Endothelial cell of umbilical vein (primary cell): ENCODE data around the gene KCNC4. TPM values are rescaled to one million over a fixed set of nuclear protein-coding genes. Genes with fewer than 3 reads are reported as not detected.

Experiments
- BruUV-seq: library from RNA; stranded (reverse); fragments of 400-500 nt; replicated peaks from 2 replicates; lab custom pipeline; 2021; lab: Mats Ljungman, UMichigan
- CTCF ChIA-PET: fragments of 300-600, 350-600 bp; sonication (Branson Sonifier 250); formaldehyde crosslinking; loops from one replicate; lab custom pipeline; 2021; ENCODE audit warnings: antibody characterized with exemption, inconsistent platforms; lab: Charles Lee
- POLR2A ChIA-PET: fragments of 300-600, 350-600 bp; sonication (Branson Sonifier 250); formaldehyde crosslinking; loops from one replicate; lab custom pipeline; 2021; ENCODE audit warnings: antibody characterized with exemption, inconsistent platforms; lab: Charles Lee
- DNase-seq: peaks from one replicate; pipeline ENCODE4 v3.0.0-alpha.2; 2011; ENCODE audit warnings: low read depth, low spot score
- FAIRE-seq: peaks from 2 replicates; lab custom pipeline; 2011; peaks lifted over from hg19 to GRCh38; lab: Jason Lieb, UNC
- H2AFZ ChIP-seq: 2 replicates; pipeline ENCODE4 v1.6.0; 2012; ENCODE audit warnings: low read depth, low read length, control low read depth, inconsistent platforms
- H3K27ac ChIP-seq: 2 replicates; pipeline ENCODE4 v1.5.1; 2011; ENCODE audit warnings: low read depth, mild to moderate bottlenecking, control low read depth, low read length, moderate library complexity; ENCODE audit not compliant: insufficient read depth
- H3K27me3 ChIP-seq, 2 experiments: 2 replicates each; pipeline versions ENCODE4 v1.6.0 to v1.6.1; 2011; ENCODE audit warnings: low read length in 2 of 2, mixed read lengths in 1 of 2; ENCODE audit not compliant: control insufficient read depth in 2 of 2, insufficient read depth in 2 of 2
- H3K36me3 ChIP-seq, 2 experiments: 2 replicates in 1 of 2; 3 replicates in 1 of 2; pipeline ENCODE4 v1.5.1; 2011; ENCODE audit warnings: low read length in 2 of 2, mild to moderate bottlenecking in 1 of 2, moderate library complexity in 1 of 2; ENCODE audit not compliant: control insufficient read depth in 2 of 2, insufficient read depth in 2 of 2; ENCODE audit errors: extremely low read depth in 1 of 2
- H3K4me1 ChIP-seq: 3 replicates; pipeline ENCODE4 v1.5.1; 2011; ENCODE audit warnings: mild to moderate bottlenecking, low read length; ENCODE audit not compliant: control insufficient read depth, insufficient read depth; ENCODE audit errors: extremely low read depth
- H3K4me2 ChIP-seq: 2 replicates; pipeline ENCODE4 v1.6.1; 2011; ENCODE audit warnings: low read length, control low read depth, mixed read lengths; ENCODE audit not compliant: insufficient read depth
- H3K4me3 ChIP-seq, 3 experiments: fragments of 200-600 bp in 1 of 3; sonication (generic), shearing (Covaris generic) in 1 of 3; replicated peaks in 1 of 3; 2 replicates each; pipeline ENCODE4 v1.5.1; 2011 to 2016; ENCODE audit warnings: control low read depth in 3 of 3, low read length in 3 of 3, mild to moderate bottlenecking in 2 of 3, inconsistent platforms in 1 of 3, low read depth in 1 of 3, moderate library complexity in 1 of 3; ENCODE audit not compliant: insufficient read depth in 1 of 3
- H3K79me2 ChIP-seq: 2 replicates; pipeline ENCODE4 v1.6.0; 2012; ENCODE audit warnings: low read length, inconsistent platforms; ENCODE audit not compliant: control insufficient read depth, insufficient read depth
- H3K9ac ChIP-seq: replicated peaks from 2 replicates; pipeline ENCODE3; 2011; ENCODE audit warnings: low read length, control low read depth; ENCODE audit not compliant: insufficient read depth; ENCODE audit errors: extremely low read depth
- H3K9me1 ChIP-seq: replicated peaks from 3 replicates; pipeline ENCODE4 v1.6.0; 2011; ENCODE audit warnings: mild to moderate bottlenecking, low read length; ENCODE audit not compliant: control insufficient read depth, insufficient read depth; ENCODE audit errors: extremely low read depth
- H3K9me3 ChIP-seq: replicated peaks from 2 replicates; pipeline ENCODE4 v1.5.1; 2012; ENCODE audit warnings: low read length, inconsistent platforms; ENCODE audit not compliant: control insufficient read depth, insufficient read depth
- H4K20me1 ChIP-seq: replicated peaks from 2 replicates; pipeline ENCODE3; 2011; ENCODE audit warnings: mild to moderate bottlenecking, low read length; ENCODE audit not compliant: control insufficient read depth, insufficient read depth; ENCODE audit errors: extremely low read depth
- EZH2 ChIP-seq: IDR thresholded peaks from 2 replicates; pipeline ENCODE4 v1.6.1; 2012; ENCODE audit warnings: borderline replicate concordance, low read depth, mild to moderate bottlenecking, moderate library complexity, low read length, inconsistent platforms; ENCODE audit not compliant: severe bottlenecking
- FOS ChIP-seq: IDR thresholded peaks from 2 replicates; pipeline ENCODE4 v1.6.1; 2011; ENCODE audit warnings: mild to moderate bottlenecking, low read length, moderate library complexity, borderline replicate concordance; ENCODE audit not compliant: insufficient read depth
- GATA2 ChIP-seq: IDR thresholded peaks from 2 replicates; pipeline ENCODE4 v1.7.0; 2011; ENCODE audit warnings: low read depth, mild to moderate bottlenecking, moderate library complexity, mixed read lengths, low read length; ENCODE audit not compliant: insufficient read length, insufficient read depth
- JUN ChIP-seq: IDR thresholded peaks from 2 replicates; pipeline ENCODE4 v1.6.1; 2011; ENCODE audit warnings: borderline replicate concordance, low read depth; ENCODE audit not compliant: insufficient read length, insufficient read depth
- MYC ChIP-seq: IDR thresholded peaks from one replicate; pipeline ENCODE4 v1.6.1; 2011; ENCODE audit warnings: mild to moderate bottlenecking, low read depth, low read length
- POLR2A ChIP-seq: IDR thresholded peaks from 2 replicates; pipeline ENCODE4 v1.6.1; 2012; ENCODE audit warnings: low read depth, mild to moderate bottlenecking, control low read depth, low read length
- POLR2AphosphoS5 ChIP-seq: IDR thresholded peaks from 2 replicates; pipeline ENCODE4 v1.6.1; 2012; ENCODE audit warnings: low read depth, mild to moderate bottlenecking, control low read depth, low read length, moderate library complexity; ENCODE audit not compliant: insufficient read depth
- dilution Hi-C: fragments of 300-500 bp; cut with MboI; formaldehyde crosslinking; loops from one replicate; pipeline ENCODE4 v1.15.0; 2019; ENCODE audit warnings: low sequenced_read_pairs; ENCODE audit not compliant: extremely low pct_ligation_motif_present
- intact Hi-C: fragments of 100-400 bp; cut with micrococcal nuclease; formaldehyde crosslinking; loops from one replicate; pipeline ENCODE4 v1.10.0; 2022
- polyA plus RNA-seq, 4 experiments: library from polyadenylated mRNA; depleted of rRNA in 3 of 4; stranded (reverse) in 3 of 4; unstranded in 1 of 4; fragments of >200 nt; gene quantifications; 2 replicates each; pipeline versions ENCODE4 v1.2.1 to v1.2.3, GENCODE V29; 2011 to 2012; ENCODE audit warnings: missing spikeins in 1 of 4
- total RNA-seq: library from RNA; stranded (reverse); gene quantifications from 2 replicates; pipeline ENCODE4 v1.2.3, GENCODE V29; 2021
- TF ChIP-seq, protein P1 (sequence below): IDR thresholded peaks from 2 replicates; pipeline ENCODE4 v1.6.1; 2011; ENCODE audit not compliant: insufficient read depth, insufficient read length
- TF ChIP-seq, protein P2 (sequence below), 2 donors: IDR thresholded peaks; 1 replicate in 1 of 2; 2 replicates in 1 of 2; pipeline ENCODE4 v1.5.1; 2011; ENCODE audit warnings: low read length in 2 of 2, mild to moderate bottlenecking in 2 of 2, moderate library complexity in 2 of 2, control low read depth in 1 of 2, inconsistent platforms in 1 of 2, low read depth in 1 of 2; ENCODE audit not compliant: insufficient read depth in 1 of 2; ENCODE audit errors: extremely low read depth in 1 of 2

KCNC4 gene
- total and polyA plus RNA-seq, 2 donors (not counting 3 experiments of a cell fraction or from before 2014, with no cell fraction given): 6.7 to 22.5 TPM

DNA sequence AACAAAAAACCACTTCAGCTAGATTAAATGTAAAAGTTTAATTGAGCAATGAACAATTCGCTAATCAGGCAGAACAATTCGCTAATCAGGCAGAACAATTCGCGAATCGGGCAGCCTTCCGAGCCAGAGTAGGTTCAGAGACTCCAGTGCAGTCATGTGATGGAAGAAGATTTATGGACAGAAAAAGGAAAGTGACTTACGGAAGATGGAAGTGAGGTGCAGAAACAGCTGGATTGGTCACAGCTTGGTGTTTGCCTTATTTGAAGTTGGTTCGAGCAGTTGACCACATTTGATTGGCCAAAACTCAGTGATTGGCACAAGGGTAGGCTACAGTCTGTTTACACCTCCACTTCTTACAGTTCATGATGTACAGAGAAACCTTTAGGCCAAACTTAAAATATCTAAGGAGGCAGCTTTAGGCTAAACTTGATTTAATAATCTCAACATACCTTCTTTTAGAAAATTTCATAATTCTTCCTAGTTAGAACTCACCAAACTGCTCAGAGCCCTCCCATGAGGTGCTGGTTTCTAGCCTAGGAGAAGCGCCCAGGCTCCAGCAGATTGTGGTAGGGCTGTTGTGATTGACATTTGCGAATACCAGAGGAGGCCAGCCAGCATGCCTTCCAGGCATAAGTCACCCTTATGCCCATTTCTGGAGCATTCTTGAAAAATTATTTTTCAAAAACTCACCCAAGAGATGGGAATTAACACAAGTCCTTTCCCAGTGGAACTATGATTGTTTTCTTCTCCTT lies 22.8 kb upstream of the KCNC4 start:
- POLR2A ChIA-PET: no interaction called here
- Histone ChIP-seq H4K20me1 (no peaks in the 10 kb centered on the region), H3K4me1 (no peaks in the 10 kb centered on the region), H3K4me3 (no peak overlapping the region), H3K36me3 (no peaks in the 10 kb centered on the region), H3K27ac (no peak overlapping the region), H3K9ac (no peak overlapping the region), H2AFZ (no peak overlapping the region), H3K79me2 (no peaks in the 10 kb centered on the region), H3K27me3 (peaks cover 6 to 24% of the 10 kb centered on the region in 2 experiments), H3K9me1 (no peaks in the 10 kb centered on the region), H3K9me3 (no peaks in the 10 kb centered on the region), H3K4me2 (no peak overlapping the region)
- no TSS peak for BruUV-seq
- intact Hi-C loops: no loop called here
- DNase-seq (no peak), FAIRE-seq (no peak)
- CTCF ChIA-PET: interaction anchor here (1.0 to 1.9 kb wide), 7 partner anchors 10 to 308 kb away, joined by 3 to 10 read pairs (median 4); no protein-coding TSS in a partner anchor
- dilution Hi-C loops: no loop called here
- TF ChIP-seq, protein P1, sequence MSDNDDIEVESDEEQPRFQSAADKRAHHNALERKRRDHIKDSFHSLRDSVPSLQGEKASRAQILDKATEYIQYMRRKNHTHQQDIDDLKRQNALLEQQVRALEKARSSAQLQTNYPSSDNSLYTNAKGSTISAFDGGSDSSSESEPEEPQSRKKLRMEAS: no peak
- no peak for TF ChIP-seq JUN
- TF ChIP-seq EZH2: no peak
- no peak for TF ChIP-seq FOS
- no peak for TF ChIP-seq POLR2AphosphoS5
- no peak for TF ChIP-seq MYC
- TF ChIP-seq POLR2A: no peak
- TF ChIP-seq, protein P2, sequence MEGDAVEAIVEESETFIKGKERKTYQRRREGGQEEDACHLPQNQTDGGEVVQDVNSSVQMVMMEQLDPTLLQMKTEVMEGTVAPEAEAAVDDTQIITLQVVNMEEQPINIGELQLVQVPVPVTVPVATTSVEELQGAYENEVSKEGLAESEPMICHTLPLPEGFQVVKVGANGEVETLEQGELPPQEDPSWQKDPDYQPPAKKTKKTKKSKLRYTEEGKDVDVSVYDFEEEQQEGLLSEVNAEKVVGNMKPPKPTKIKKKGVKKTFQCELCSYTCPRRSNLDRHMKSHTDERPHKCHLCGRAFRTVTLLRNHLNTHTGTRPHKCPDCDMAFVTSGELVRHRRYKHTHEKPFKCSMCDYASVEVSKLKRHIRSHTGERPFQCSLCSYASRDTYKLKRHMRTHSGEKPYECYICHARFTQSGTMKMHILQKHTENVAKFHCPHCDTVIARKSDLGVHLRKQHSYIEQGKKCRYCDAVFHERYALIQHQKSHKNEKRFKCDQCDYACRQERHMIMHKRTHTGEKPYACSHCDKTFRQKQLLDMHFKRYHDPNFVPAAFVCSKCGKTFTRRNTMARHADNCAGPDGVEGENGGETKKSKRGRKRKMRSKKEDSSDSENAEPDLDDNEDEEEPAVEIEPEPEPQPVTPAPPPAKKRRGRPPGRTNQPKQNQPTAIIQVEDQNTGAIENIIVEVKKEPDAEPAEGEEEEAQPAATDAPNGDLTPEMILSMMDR (IDR thresholded peaks at IDR 0.05; ENCODE audit: extremely low read depth in 1 of 2, insufficient read depth in 1 of 2, low read depth in 1 of 2, low read length in 2 of 2): no peak
- TF ChIP-seq GATA2: no peak
